K562 treated with DMSO at 1 percent for 48 hours (cell line): ENCODE results near the gene SNAP47. TPM values are rescaled to one million over a fixed set of nuclear protein-coding genes. Genes with fewer than 3 reads are reported as not detected.

Source experiments
- total RNA-seq: library from RNA; unstranded; fragments of 300-600 nt; gene quantifications from 2 replicates; pipeline ENCODE4 v1.2.3, GENCODE V29; 2022; ENCODE audit warnings: low replicate concordance; ENCODE audit errors: extremely low read depth

Gene SNAP47, protein sequence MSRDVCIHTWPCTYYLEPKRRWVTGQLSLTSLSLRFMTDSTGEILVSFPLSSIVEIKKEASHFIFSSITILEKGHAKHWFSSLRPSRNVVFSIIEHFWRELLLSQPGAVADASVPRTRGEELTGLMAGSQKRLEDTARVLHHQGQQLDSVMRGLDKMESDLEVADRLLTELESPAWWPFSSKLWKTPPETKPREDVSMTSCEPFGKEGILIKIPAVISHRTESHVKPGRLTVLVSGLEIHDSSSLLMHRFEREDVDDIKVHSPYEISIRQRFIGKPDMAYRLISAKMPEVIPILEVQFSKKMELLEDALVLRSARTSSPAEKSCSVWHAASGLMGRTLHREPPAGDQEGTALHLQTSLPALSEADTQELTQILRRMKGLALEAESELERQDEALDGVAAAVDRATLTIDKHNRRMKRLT
- total RNA-seq: not detected in 2 replicates

DNA sequence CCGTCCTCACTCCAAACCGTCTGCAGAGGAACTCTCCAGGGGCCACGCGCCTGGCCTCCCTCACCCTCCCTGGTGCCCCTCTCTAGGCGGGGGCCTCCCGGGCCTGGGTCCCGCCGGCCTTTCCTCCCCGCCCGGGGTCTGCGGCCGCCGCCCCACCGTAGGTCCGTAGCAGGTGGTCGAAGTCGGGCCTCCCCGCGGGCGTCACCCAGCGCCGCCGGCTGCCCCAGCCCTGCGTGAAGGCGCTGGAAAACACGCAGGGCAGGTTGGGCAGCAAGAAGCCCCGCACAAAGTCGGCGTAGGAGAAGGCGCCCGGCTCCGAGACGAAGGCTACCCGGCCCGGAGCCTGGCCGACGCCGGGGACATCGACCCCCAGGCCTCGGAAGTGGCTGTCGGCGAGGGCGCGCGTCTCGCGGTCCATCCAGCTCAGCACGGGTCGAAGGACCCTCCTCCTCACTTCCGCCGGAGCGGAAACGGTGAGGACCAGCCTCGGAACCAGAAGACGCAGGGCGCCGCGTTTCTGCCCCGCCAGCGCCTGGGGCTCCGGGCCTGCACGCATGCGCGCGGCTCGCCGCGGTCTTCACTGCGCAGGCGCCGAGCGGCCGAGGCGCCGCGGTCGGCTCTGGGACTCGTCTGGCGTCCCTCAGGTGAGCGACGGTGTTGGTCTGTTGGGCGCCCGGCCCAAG lies at the start of gene SNAP47, which contains the start of gene JMJD4:
SNAP47 (plus strand) TSS at position 580 of the 683 bp plus-strand sequence. CDS start 12,302 bp downstream, outside the sequence.
JMJD4 (minus strand) TSS at position 447 of the 683 bp plus-strand sequence; CDS start at position 418, 29 bp downstream.

GRCh38 chr1:227815468-227816409 lies 80.5 kb downstream of the SNAP47 start, which contains the start of gene PRSS38:
PRSS38 (plus strand) TSS chr1:227815675; CDS start chr1:227815717, 42 bp downstream.

Other genes starting within 250 kb of the SNAP47 start
- not detected in 2 replicates for gene ZNF678, start 171.9 kb upstream of the SNAP47 start, total RNA-seq
- gene JMJD4, start 133 bp upstream of the SNAP47 start, total RNA-seq: not detected in 2 replicates
- gene PRSS38, start 80.2 kb downstream of the SNAP47 start, total RNA-seq: not detected in 2 replicates
- gene WNT9A, start 212.5 kb downstream of the SNAP47 start, total RNA-seq: not detected in 2 replicates